ENCODE data around the gene MICU1. TPM values are rescaled to one million over a fixed set of nuclear protein-coding genes. Genes with fewer than 3 reads are reported as not detected.

MICU1 gene
- polyA plus RNA-seq, 1 experiment, result 40.4 TPM

DNA sequence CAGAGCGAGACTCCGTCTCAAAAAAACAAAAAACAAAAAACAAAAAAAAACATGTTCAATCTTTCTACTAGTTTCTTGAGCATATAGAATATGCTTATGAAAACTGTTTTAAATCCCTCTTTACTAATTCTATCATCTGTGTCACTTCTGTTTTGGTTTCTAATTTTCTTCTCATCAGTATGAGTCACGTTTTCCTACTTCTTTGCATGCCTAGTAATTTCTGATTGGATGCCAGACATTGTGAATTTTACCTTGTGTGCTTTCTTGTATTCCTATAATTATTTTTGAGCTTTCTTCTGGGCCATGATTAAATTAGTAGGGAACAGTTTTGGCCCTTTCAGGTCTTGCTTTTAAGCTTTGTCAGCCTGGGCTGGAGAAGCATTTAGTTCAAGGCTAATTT is 9.9 kb downstream of the MICU1 start:
- TF ChIP-seq, protein P1, sequence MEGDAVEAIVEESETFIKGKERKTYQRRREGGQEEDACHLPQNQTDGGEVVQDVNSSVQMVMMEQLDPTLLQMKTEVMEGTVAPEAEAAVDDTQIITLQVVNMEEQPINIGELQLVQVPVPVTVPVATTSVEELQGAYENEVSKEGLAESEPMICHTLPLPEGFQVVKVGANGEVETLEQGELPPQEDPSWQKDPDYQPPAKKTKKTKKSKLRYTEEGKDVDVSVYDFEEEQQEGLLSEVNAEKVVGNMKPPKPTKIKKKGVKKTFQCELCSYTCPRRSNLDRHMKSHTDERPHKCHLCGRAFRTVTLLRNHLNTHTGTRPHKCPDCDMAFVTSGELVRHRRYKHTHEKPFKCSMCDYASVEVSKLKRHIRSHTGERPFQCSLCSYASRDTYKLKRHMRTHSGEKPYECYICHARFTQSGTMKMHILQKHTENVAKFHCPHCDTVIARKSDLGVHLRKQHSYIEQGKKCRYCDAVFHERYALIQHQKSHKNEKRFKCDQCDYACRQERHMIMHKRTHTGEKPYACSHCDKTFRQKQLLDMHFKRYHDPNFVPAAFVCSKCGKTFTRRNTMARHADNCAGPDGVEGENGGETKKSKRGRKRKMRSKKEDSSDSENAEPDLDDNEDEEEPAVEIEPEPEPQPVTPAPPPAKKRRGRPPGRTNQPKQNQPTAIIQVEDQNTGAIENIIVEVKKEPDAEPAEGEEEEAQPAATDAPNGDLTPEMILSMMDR (IDR thresholded peaks at IDR 0.05; ENCODE audit: insufficient read depth, low read depth, low read length), result no peak
- no peaks in the 10 kb centered on the region for H3K36me3 ChIP-seq (ENCODE audit: control insufficient read depth, insufficient read depth, low read length)
- H3K4me3 ChIP-seq (ENCODE audit: low read depth, low read length), result no peak overlapping the region
- DNase-seq (ENCODE audit: low read depth), result no peak
- POLR2A ChIA-PET, result no interaction called here
- CTCF ChIA-PET, result no interaction called here
- H3K27me3 ChIP-seq (ENCODE audit: control insufficient read depth, insufficient read depth, low read length), result no peaks in the 10 kb centered on the region

DNA sequence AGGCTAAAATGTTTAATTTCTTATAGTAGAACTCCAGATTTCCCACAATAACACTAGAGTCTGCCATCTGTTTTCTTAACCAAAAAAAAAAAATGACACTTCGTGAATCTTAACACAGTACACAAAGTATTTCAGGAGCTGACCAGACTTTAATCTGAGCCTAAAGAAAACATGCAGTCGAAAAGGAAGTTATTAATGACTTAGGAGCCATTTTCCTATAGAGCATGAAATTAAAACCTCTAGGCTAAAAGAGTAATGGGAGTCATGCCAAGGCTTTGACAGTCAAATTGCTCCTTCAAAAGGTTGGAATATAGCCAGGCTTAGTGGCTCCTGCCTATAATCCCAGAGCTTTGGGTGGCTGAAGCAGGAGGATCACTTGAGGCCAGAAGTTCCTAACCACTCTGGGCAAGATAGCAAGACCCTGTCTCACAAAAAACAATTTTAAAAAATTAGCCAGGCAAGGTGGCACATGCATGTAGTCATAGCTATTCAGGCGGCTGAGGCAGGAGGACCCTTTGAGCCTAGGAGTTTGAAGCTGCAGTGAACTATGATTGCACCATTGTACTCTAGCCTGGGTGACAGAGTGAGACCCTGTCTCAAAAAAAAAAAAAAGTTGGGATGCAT is 13.6 kb downstream of the MICU1 start:
- ChIA-PET POLR2A (no interaction called here), CTCF (interaction anchor here (0.6 kb wide), 1 partner anchor 181 kb away, joined by 3 read pairs; no protein-coding TSS in a partner anchor)
- H3K4me3 ChIP-seq (ENCODE audit: low read depth, low read length), result no peak overlapping the region
- no peak for DNase-seq (ENCODE audit: low read depth)
- TF ChIP-seq, protein P1 (IDR thresholded peaks at IDR 0.05; ENCODE audit: insufficient read depth, low read depth, low read length), result no peak
- no peaks in the 10 kb centered on the region for H3K27me3 ChIP-seq (ENCODE audit: control insufficient read depth, insufficient read depth, low read length)
- H3K36me3 ChIP-seq (ENCODE audit: control insufficient read depth, insufficient read depth, low read length), result no peaks in the 10 kb centered on the region

DNA sequence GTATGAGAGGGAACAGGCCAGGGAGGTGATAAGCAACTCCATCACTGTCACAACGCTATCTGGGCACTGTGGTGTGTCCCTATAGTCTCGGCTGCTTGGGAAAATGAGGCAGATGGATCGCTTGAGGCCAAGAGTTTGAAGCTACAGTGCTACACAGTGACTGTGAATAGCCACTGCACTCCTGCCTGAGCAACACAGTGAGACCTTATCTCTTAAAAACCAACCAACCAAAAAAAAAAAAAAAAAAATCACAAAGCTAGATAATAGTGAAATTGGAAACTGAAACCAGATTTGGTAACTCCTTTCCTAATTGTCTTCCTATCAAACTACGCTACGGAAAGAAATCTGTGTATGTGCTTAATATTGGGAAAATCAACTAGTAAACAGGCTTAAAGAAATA is 14.1 kb downstream of the MICU1 start:
- H3K4me3 ChIP-seq (ENCODE audit: low read depth, low read length), result no peak overlapping the region
- no peak for DNase-seq (ENCODE audit: low read depth)
- POLR2A ChIA-PET, result no interaction called here
- CTCF ChIA-PET, result no interaction called here
- H3K27me3 ChIP-seq (ENCODE audit: control insufficient read depth, insufficient read depth, low read length), result no peaks in the 10 kb centered on the region
- no peaks in the 10 kb centered on the region for H3K36me3 ChIP-seq (ENCODE audit: control insufficient read depth, insufficient read depth, low read length)
- TF ChIP-seq, protein P1 (IDR thresholded peaks at IDR 0.05; ENCODE audit: insufficient read depth, low read depth, low read length), result no peak

DNA sequence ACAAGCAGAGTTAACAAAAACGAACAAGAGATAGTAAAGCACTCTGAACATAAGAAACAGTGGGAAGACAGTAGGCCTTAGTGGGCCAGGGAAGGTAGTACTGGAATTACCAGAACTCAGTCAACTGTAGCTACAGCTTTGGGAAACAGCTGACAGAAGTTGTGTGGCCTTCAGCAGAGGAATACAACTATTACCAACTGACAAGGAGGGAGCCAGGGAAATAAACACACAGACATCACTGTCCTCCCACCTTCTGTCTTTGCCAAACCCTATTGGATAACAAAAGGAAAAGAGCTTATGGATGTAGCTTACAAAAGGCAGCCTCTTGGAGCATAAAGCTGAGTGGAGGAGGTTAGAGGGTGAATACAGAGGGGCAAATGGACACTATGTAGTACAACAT is 15.4 kb downstream of the MICU1 start:
- no peak for DNase-seq (ENCODE audit: low read depth)
- ChIA-PET POLR2A (interaction anchor here (0.5 kb wide), 1 partner anchor 46 kb away, joined by 4 read pairs; no protein-coding TSS in a partner anchor), CTCF (no interaction called here)
- Histone ChIP-seq H3K4me3 (ENCODE audit: low read depth, low read length) (no peak overlapping the region), H3K36me3 (ENCODE audit: control insufficient read depth, insufficient read depth, low read length) (no peaks in the 10 kb centered on the region), H3K27me3 (ENCODE audit: control insufficient read depth, insufficient read depth, low read length) (no peaks in the 10 kb centered on the region)
- TF ChIP-seq, protein P1 (IDR thresholded peaks at IDR 0.05; ENCODE audit: insufficient read depth, low read depth, low read length), result no peak

DNA sequence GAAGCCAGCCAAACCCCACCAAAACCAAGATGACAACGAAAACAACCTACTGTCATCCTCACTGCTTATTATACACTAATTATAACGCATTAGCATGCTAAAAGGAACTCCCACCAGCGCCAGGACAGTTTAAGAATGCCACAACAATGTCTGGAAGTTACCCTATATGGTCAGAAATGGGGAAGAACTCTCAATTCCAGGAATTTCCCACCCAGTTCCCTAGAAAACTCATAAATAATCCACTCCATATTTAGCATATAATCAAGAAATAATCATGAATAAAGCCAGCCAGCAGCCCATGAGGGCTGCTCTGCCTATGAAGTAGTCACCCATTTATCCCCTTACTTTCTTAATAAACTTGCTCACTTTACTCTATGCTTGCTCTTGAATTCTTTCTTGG is 20.8 kb downstream of the MICU1 start:
- Histone ChIP-seq H3K36me3 (ENCODE audit: control insufficient read depth, insufficient read depth, low read length) (no peaks in the 10 kb centered on the region), H3K27me3 (ENCODE audit: control insufficient read depth, insufficient read depth, low read length) (no peaks in the 10 kb centered on the region), H3K4me3 (ENCODE audit: low read depth, low read length) (no peak overlapping the region)
- no peak for DNase-seq (ENCODE audit: low read depth)
- ChIA-PET CTCF (no interaction called here), POLR2A (no interaction called here)
- TF ChIP-seq, protein P1 (IDR thresholded peaks at IDR 0.05; ENCODE audit: insufficient read depth, low read depth, low read length), result no peak
